H1 (cell line): Measurements from ENCODE around the gene SSBP3. TPM values are rescaled to one million over a fixed set of nuclear protein-coding genes. Genes with fewer than 3 reads are reported as not detected.

Experiments
- ASH2L ChIP-seq: fragments of 200-600, 300-600 bp; sonication (generic); IDR thresholded peaks from one replicate; pipeline ENCODE4 v1.7.1; 2017; ENCODE audit warnings: low read length
- ATF2 ChIP-seq: IDR thresholded peaks from 2 replicates; pipeline ENCODE4 v1.6.1; 2012; ENCODE audit warnings: low read length, inconsistent platforms
- CBX8 ChIP-seq: fragments of 300-800, 300-1000 bp; sonication (generic); IDR thresholded peaks from 2 replicates; pipeline ENCODE4 v1.7.1; 2016; ENCODE audit warnings: low read depth, low read length, borderline replicate concordance
- CHD2 ChIP-seq: IDR thresholded peaks from 2 replicates; pipeline ENCODE4 v1.6.1; 2012; ENCODE audit warnings: low read length, improper control_type of control experiment
- EGR1 ChIP-seq: IDR thresholded peaks from 2 replicates; pipeline ENCODE4 v1.6.1; 2011; ENCODE audit warnings: low read depth, low read length, borderline replicate concordance
- EP300 ChIP-seq, 2 experiments: IDR thresholded peaks; 1 replicate in 1 of 2; 2 replicates in 1 of 2; pipeline ENCODE4 v1.6.1; 2011 to 2012; ENCODE audit warnings: low read depth in 2 of 2, low read length in 2 of 2, mild to moderate bottlenecking in 2 of 2, borderline replicate concordance in 1 of 2, inconsistent platforms in 1 of 2, moderate library complexity in 1 of 2
- HDAC2 ChIP-seq, 2 experiments: fragments of 300-600 bp in 1 of 2; sonication (generic) in 1 of 2; IDR thresholded peaks; 2 replicates each; pipeline ENCODE4 v1.6.1; 2011 to 2012; ENCODE audit warnings: low read depth in 2 of 2, low read length in 2 of 2, mild to moderate bottlenecking in 2 of 2, moderate library complexity in 2 of 2, borderline replicate concordance in 1 of 2, inconsistent platforms in 1 of 2
- KDM5A ChIP-seq: fragments of 200-600 bp; IDR thresholded peaks from 2 replicates; pipeline ENCODE4 v1.7.1; 2012; ENCODE audit warnings: mild to moderate bottlenecking, low read length, inconsistent platforms, mixed read lengths
- PHF8 ChIP-seq: fragments of 200-600 bp; sonication (generic); conservative IDR thresholded peaks from 2 replicates; pipeline ENCODE4 v1.7.1; 2012; ENCODE audit warnings: low read depth, mild to moderate bottlenecking, inconsistent platforms, low read length, moderate library complexity
- POLR2A ChIP-seq, 2 experiments: IDR thresholded peaks; 1 replicate in 1 of 2; 2 replicates in 1 of 2; pipeline ENCODE4 v1.6.1; 2011; ENCODE audit warnings: low read depth in 2 of 2, low read length in 2 of 2, mild to moderate bottlenecking in 2 of 2; ENCODE audit errors: control extremely low read depth in 1 of 2
- RAD21 ChIP-seq, 2 experiments: IDR thresholded peaks in 1 of 2; conservative IDR thresholded peaks in 1 of 2; 2 replicates each; pipeline ENCODE4 v1.6.1; 2011; ENCODE audit warnings: low read depth in 2 of 2, low read length in 2 of 2, improper control_type of control experiment in 1 of 2, inconsistent platforms in 1 of 2, mild to moderate bottlenecking in 1 of 2, moderate library complexity in 1 of 2
- RBBP5 ChIP-seq: IDR thresholded peaks from 2 replicates; pipeline ENCODE4 v1.7.1; 2012; ENCODE audit warnings: low read depth, mild to moderate bottlenecking, inconsistent platforms, low read length, moderate library complexity, borderline replicate concordance
- RXRA ChIP-seq: IDR thresholded peaks from 2 replicates; pipeline ENCODE4 v1.6.1; 2011; ENCODE audit warnings: low read depth, mild to moderate bottlenecking, low read length, moderate library complexity; ENCODE audit not compliant: insufficient read depth
- SIN3A ChIP-seq, 2 experiments: IDR thresholded peaks in 1 of 2; conservative IDR thresholded peaks in 1 of 2; 2 replicates each; pipeline ENCODE4 v1.6.1; 2011 to 2012; ENCODE audit warnings: low read length in 2 of 2, improper control_type of control experiment in 1 of 2, low read depth in 1 of 2, mild to moderate bottlenecking in 1 of 2
- TAF1 ChIP-seq: IDR thresholded peaks from 2 replicates; pipeline ENCODE4 v1.6.1; 2011; ENCODE audit warnings: mild to moderate bottlenecking, low read depth, low read length
- polyA plus RNA-seq, 7 experiments: library from polyadenylated mRNA; depleted of rRNA in 3 of 7; stranded (reverse) in 5 of 7; unstranded in 2 of 7; fragments of >200 nt in 5 of 7; fragments of 200-250 nt in 2 of 7; gene quantifications; 1 replicate in 5 of 7; 2 replicates in 1 of 7; 4 replicates in 1 of 7; pipeline versions ENCODE4 v1.2.1 to v1.2.3, GENCODE V29; 2011 to 2013; ENCODE audit warnings: missing spikeins in 2 of 7, mixed read lengths in 2 of 7
- total RNA-seq: library from RNA; stranded (reverse); fragmentation: NEBNext Ultra II Directional; extraction: Animal tissue kit (Norgen Biotek cat#: 25700); gene quantifications from 2 replicates; pipeline ENCODE4 v1.2.1, GENCODE V29; 2021

SSBP3 gene
- total and polyA plus RNA-seq, 2 of the 8 experiments (the other 6 are each of a cell fraction or from before 2014, with no cell fraction given) = 99.7 to 133 TPM

- TF ChIP-seq ATF2 (peak; percentile 25; the same call in 1 of the 2 replicates), RAD21 (IDR thresholded peaks at IDR 0.05 in 1 of 2, conservative IDR thresholded peaks at IDR 0.05 in 1 of 2; ENCODE audit: low read depth in 2 of 2, low read length in 2 of 2) (peak in 1 of 2 experiments; percentile 27; a peak in 1 of 4 replicates), EGR1 (no peak), SIN3A (conservative IDR thresholded peaks at IDR 0.05 in 1 of 2, IDR thresholded peaks at IDR 0.05 in 1 of 2; ENCODE audit: low read depth in 1 of 2, low read length in 2 of 2) (no peak), CHD2 (0 out of 2 replicates have a peak, but pooled peaks have one; percentile 28), RXRA (no peak), HDAC2 (IDR thresholded peaks at IDR 0.05; ENCODE audit: borderline replicate concordance in 1 of 2, low read depth in 2 of 2, low read length in 2 of 2) (no peak), KDM5A (no peak), TAF1 (peak; percentile 47; the same call in 1 of the 2 replicates), PHF8 (0 out of 2 replicates have a peak, but pooled peaks have one; percentile 11), POLR2A (IDR thresholded peaks at IDR 0.05; ENCODE audit: control extremely low read depth in 1 of 2, low read depth in 2 of 2, low read length in 2 of 2) (peak in 1 of 2 experiments; percentile 68; a peak in 2 of 3 replicates), EP300 (IDR thresholded peaks at IDR 0.05; ENCODE audit: borderline replicate concordance in 1 of 2, low read depth in 2 of 2, low read length in 2 of 2) (peak; percentile 45 to 90), ASH2L (peak; percentile 49), RBBP5 (no peak; the same call in 1 of the 2 replicates), CBX8 (no peak)
These were observed 1.4 kb upstream of the SSBP3 start (continued) for GRCh38 chr1:54407404-54408146.
